Adrenal gland (tissue), 12 donors: ENCODE data around the gene GRM4. TPM values are rescaled to one million over a fixed set of nuclear protein-coding genes. Genes with fewer than 3 reads are reported as not detected.

Experiments
- DNase-seq, 7 donors: peaks; one replicate each; pipeline ENCODE4 v3.0.0-alpha.2; 2019 to 2020
- H3K27ac ChIP-seq, 5 donors: fragments of 200-600 bp; sonication (generic) in 4 of 5; 1 replicate in 3 of 5; 2 replicates in 2 of 5; pipeline versions ENCODE4 v1.5.1 to v1.8.0; 2016 to 2020; ENCODE audit warnings: mild to moderate bottlenecking in 1 of 5
- H3K27me3 ChIP-seq: fragments of 200-600 bp; 2 replicates; pipeline ENCODE4 v1.8.0; 2021
- H3K36me3 ChIP-seq, 2 donors: fragments of 200-600 bp; replicated peaks in 1 of 2; 1 replicate in 1 of 2; 2 replicates in 1 of 2; pipeline versions ENCODE4 v1.5.1 to v1.8.0; 2018 to 2022
- H3K4me1 ChIP-seq, 2 donors: fragments of 200-600 bp; replicated peaks in 1 of 2; 1 replicate in 1 of 2; 2 replicates in 1 of 2; pipeline versions ENCODE4 v1.5.1 to v1.8.0; 2018 to 2021
- H3K4me3 ChIP-seq, 4 donors: fragments of 200-600 bp; sonication (generic) in 3 of 4; one replicate each; pipeline ENCODE4 v1.5.1; 2016 to 2018
- H3K9me3 ChIP-seq, 3 donors: fragments of 200-600 bp; sonication (generic) in 1 of 3; replicated peaks in 1 of 3; 1 replicate in 2 of 3; 2 replicates in 1 of 3; pipeline versions ENCODE4 v1.5.1 to v1.8.0; 2016 to 2021
- POLR2A ChIP-seq, 2 donors: fragments of 450-650 bp; IDR thresholded peaks; one replicate each; pipeline ENCODE4 v1.6.1; 2017; ENCODE audit warnings: antibody characterized with exemption in 2 of 2, mild to moderate bottlenecking in 2 of 2, moderate library complexity in 1 of 2
- WGBS, 4 donors: extraction: QIAGEN DNeasy Blood & Tissue Kit in 2 of 4; methylation state at CpG; one replicate each; pipeline versions ENCODE4 v1.1.5 to v1.1.7; 2013 to 2017; 5-methylcytosine and 5-hydroxymethylcytosine counted together
- intact Hi-C, 2 donors: fragments of 100-400 bp; cut with DNase I; formaldehyde crosslinking; loops; one replicate each; pipeline versions ENCODE4 v1.14.1 to v1.15.0; 2022 to 2023
- polyA plus RNA-seq, 3 donors: library from polyadenylated mRNA; stranded (reverse); fragments of 200-250 nt in 2 of 3; fragments of 350-450 nt in 1 of 3; fragmentation: Illumina TruSeq in 1 of 3; extraction: RNeasy Lipid Tissue Mini Kit (QIAGEN cat#74804) in 1 of 3; gene quantifications; one replicate each; pipeline ENCODE4 v1.2.3, GENCODE V29; 2013 to 2014
- total RNA-seq, 9 donors: library from RNA; depleted of rRNA in 4 of 9; stranded (reverse); fragments of >200 nt in 4 of 9; fragments of 120-200 nt in 1 of 9; fragmentation: NEBNext Ultra II Directional in 1 of 9; extraction: Animal tissue kit (Norgen Biotek cat#: 25700) in 1 of 9; gene quantifications; one replicate each; pipeline versions ENCODE4 v1.1.0 to v1.2.4, GENCODE V29; 2013 to 2023
- TF ChIP-seq, protein P1 (sequence below), 6 experiments: fragments of 450-650 bp in 4 of 6; fragments of 200-600 bp in 2 of 6; sonication (generic) in 1 of 6; IDR thresholded peaks; 1 replicate in 5 of 6; 2 replicates in 1 of 6; pipeline versions ENCODE4 v1.5.1 to v1.8.0; 2016 to 2021; ENCODE audit warnings: antibody characterized with exemption in 6 of 6, mild to moderate bottlenecking in 2 of 6, moderate library complexity in 1 of 6
- donor health status: healthy with polysubstance abuse.
- donor health status: Bipolar disorder and iron deficiency.
- donor health status: DM: yes; HTN: yes; CAD: no.
- donor health status: DM: no; HTN: no; CAD: no.
- donor health status: DM: no; HTN: no; CAD: no.
- donor health status: DM: yes; HTN: yes; CAD: no.

GRM4 gene
- total and polyA plus RNA-seq, 12 donors, result 0.06 TPM; not detected in 11

DNA sequence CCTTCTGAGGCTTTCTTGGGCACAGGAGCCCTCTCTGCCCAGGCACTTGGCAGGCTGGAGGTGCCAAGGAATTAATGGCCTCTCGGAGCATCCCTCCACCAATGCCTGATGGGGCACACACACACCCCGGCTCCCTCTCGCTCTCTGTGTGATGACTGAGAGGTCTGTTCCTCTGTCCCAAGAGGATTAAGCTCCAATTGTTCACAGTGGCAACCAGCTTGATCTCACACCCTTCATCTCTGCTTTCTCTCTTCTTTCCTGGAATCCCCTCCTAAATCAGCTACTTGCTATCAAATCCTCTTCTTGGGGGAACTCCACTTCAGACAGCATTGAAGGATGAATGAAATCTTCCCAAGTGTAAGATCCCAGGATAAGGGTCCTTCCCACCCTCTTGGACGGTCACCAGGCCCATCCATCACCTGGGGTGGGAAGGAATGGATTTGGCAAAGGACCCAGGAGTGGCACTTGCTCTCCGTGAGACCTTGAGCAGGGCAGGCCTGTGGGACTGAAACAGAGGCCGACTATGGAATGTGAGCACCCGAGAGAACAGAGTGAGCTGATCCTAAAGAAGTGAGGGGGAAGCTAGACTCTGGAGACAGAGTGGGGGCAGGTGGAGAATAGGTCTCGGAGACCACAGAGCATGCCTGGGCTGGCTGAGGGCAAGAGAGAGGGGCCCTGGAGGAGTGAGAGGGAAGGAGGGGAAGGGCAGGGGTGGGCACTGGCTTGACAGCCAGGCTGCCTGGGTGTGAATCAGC is 93.6 kb downstream of the GRM4 start:
- Histone ChIP-seq H3K27me3 (peaks cover 6% of the 10 kb centered on the region), H3K4me1 (no peaks in the 10 kb centered on the region), H3K27ac (no peak overlapping the region), H3K9me3 (no peaks in the 10 kb centered on the region), H3K4me3 (no peak overlapping the region), H3K36me3 (no peaks in the 10 kb centered on the region)
- intact Hi-C loops, result no loop called here
- 58 to 74% (median 63%) methylated on average over 8 of the region's 8 CpGs for WGBS, 4 donors
- DNase-seq, result no peak
- TF ChIP-seq, protein P1, sequence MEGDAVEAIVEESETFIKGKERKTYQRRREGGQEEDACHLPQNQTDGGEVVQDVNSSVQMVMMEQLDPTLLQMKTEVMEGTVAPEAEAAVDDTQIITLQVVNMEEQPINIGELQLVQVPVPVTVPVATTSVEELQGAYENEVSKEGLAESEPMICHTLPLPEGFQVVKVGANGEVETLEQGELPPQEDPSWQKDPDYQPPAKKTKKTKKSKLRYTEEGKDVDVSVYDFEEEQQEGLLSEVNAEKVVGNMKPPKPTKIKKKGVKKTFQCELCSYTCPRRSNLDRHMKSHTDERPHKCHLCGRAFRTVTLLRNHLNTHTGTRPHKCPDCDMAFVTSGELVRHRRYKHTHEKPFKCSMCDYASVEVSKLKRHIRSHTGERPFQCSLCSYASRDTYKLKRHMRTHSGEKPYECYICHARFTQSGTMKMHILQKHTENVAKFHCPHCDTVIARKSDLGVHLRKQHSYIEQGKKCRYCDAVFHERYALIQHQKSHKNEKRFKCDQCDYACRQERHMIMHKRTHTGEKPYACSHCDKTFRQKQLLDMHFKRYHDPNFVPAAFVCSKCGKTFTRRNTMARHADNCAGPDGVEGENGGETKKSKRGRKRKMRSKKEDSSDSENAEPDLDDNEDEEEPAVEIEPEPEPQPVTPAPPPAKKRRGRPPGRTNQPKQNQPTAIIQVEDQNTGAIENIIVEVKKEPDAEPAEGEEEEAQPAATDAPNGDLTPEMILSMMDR (IDR thresholded peaks at IDR 0.05), result no peak
- TF ChIP-seq POLR2A (IDR thresholded peaks at IDR 0.05), result no peak

DNA sequence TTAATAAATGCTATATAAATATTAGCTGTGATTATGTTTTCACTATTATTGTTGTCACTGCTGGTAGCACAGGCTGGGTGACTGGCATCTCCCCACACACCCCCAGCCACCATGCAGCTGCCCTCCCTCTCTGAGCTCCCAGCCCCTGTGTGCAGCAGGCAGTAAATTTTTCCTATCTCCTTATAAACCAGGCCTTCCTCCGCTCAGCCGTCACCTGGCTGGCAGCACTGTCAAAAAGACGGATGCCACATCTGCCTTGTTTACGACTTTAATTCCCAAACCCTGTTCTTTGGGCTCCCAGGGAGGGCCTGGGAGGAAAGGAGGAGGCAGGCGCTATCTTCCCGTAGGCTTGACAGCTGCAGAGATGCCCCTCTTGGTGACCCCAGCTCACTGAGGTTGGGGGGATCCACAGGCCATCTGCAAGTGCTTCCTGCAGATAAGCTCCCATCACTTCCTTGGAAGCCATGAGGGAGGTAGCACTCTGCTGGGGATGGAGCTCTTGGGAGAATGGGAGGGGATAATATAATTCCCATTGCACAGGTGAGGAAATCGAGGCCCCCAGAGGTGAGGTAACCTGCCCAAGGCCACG is 94.5 kb downstream of the GRM4 start:
- no peaks in the 10 kb centered on the region for H3K9me3 ChIP-seq
- no peak overlapping the region for H3K4me3 ChIP-seq
- no peaks in the 10 kb centered on the region for H3K4me1 ChIP-seq
- H3K36me3 ChIP-seq, result no peaks in the 10 kb centered on the region
- intact Hi-C loops, result no loop called here
- peaks cover 6% of the 10 kb centered on the region for H3K27me3 ChIP-seq
- no peak for TF ChIP-seq POLR2A (IDR thresholded peaks at IDR 0.05)
- TF ChIP-seq, protein P1 (IDR thresholded peaks at IDR 0.05), result no peak
- DNase-seq, result no peak
- H3K27ac ChIP-seq, result no peak overlapping the region
- 45 to 61% (median 48%) methylated on average over 7 to 8 of the region's 8 CpGs for WGBS, 4 donors

DNA sequence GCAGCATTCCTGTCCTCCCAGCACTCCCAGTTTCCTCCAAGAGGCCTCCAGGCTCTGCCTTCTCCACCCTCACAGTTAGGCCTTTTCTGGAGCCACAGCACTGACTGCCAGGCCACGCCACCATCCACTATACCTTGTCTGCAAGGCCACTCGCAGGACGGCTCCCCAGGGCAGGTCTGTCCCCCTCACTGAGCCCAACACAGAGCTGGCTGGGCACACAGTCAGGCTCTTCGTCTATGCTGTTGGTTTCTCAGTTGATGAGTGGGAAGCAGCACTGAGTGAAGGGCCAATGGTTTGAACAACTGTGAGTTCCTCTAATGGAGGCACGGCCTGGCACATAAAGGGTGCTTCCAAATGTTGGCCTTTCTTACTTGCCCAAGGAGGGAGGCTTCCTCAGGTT is 95.2 kb downstream of the GRM4 start:
- no peaks in the 10 kb centered on the region for H3K9me3 ChIP-seq
- H3K27ac ChIP-seq, result no peak overlapping the region
- intact Hi-C loops, result no loop called here
- 75 to 91% (median 86%) methylated on average over 5 of the region's 5 CpGs for WGBS, 4 donors
- H3K36me3 ChIP-seq, result no peaks in the 10 kb centered on the region
- H3K27me3 ChIP-seq, result peaks cover 6% of the 10 kb centered on the region
- DNase-seq, result no peak
- TF ChIP-seq, protein P1 (IDR thresholded peaks at IDR 0.05), result no peak
- TF ChIP-seq POLR2A (IDR thresholded peaks at IDR 0.05), result no peak
- H3K4me1 ChIP-seq, result no peaks in the 10 kb centered on the region
- H3K4me3 ChIP-seq, result no peak overlapping the region

DNA sequence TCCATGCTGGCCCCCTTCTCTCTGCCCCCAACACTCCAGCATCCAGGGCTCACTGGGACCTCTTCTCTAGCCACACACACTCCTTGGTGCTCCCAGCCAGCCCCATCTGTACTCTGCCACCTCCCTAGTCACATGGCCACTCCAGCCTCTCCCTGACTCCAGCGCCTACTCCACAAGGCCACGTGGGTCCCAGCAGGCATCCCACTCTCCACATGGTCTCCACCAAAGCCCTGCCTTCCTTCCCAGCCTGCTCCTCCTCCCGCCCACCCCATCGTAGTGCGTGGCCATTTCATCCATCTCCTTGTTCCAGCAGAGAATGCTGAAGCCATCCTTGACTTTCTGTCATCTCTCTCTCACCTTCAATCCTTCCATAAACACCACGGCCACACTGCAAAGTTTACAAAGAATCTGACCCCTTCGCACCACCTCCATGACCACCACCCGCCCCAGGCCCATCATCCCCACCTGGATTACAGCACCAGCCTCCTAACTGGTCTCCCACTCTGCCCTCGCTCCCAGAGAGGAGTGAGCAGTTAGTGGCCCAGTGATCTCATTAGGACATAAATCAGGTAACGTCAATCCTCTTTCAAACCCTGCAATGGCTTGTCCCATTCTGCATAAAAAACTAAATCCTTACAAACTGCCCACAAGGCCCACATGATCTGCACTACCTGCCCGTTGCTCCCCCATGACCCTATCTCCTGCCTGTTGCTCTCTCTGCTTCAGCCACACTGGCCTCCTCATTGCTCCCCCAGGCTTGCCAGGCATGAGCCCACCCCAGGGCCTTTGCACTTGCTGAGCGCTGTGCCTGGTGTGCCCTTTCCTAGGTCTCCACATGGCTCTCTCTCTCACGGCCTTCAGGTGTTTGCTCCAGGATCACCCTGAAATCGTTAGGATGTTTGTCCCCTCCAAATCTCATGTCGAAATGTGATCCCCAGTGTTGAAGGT is 96.2 kb downstream of the GRM4 start:
- WGBS, 4 donors, result 75 to 81% (median 80%) methylated on average over 14 to 15 of the region's 15 CpGs
- intact Hi-C loops, result no loop called here
- H3K27me3 ChIP-seq, result peaks cover 6% of the 10 kb centered on the region
- no peaks in the 10 kb centered on the region for H3K36me3 ChIP-seq
- H3K9me3 ChIP-seq, result no peaks in the 10 kb centered on the region
- no peaks in the 10 kb centered on the region for H3K4me1 ChIP-seq
- H3K27ac ChIP-seq, result no peak overlapping the region
- TF ChIP-seq, protein P1 (IDR thresholded peaks at IDR 0.05), result no peak
- TF ChIP-seq POLR2A (IDR thresholded peaks at IDR 0.05), result no peak
- DNase-seq, result no peak
- H3K4me3 ChIP-seq, result no peak overlapping the region
